ENCODE data around the gene DOK4.

DNA sequence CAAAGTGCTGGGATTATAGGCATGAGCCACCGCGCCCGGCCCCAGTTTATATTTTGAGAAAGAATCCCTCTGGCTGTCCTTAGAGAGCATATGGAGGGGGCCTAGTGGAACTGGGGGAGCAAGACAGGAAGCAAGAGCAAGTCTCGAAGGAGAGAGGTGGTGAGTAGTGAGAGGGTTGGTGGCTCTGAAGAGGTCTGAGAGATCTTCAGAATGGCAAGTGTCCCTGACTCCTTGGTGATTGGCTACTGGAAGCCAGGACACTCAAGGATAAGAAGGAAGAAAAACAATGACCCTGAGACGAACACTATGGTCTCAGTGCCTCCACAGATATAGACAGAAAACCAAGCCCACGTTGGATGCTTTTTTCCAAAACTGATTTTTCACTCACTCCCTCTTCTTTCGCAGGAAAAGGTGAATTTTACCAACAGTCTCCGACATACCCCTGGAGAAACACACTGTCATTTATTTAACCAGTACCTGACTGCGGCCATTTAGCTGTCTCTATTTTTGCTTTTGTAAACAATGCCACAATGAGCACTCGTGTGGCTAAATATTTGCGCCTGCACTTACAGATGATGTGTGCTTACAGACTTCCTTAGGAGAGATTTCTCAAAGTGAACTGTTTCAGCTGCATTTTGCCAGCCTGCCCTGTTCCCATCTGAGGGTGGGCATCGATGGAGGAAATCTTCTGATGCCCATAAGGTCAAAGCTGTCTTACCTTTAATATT is 15.9 kb upstream of the DOK4 start:
- TF ChIP-seq, protein P1, sequence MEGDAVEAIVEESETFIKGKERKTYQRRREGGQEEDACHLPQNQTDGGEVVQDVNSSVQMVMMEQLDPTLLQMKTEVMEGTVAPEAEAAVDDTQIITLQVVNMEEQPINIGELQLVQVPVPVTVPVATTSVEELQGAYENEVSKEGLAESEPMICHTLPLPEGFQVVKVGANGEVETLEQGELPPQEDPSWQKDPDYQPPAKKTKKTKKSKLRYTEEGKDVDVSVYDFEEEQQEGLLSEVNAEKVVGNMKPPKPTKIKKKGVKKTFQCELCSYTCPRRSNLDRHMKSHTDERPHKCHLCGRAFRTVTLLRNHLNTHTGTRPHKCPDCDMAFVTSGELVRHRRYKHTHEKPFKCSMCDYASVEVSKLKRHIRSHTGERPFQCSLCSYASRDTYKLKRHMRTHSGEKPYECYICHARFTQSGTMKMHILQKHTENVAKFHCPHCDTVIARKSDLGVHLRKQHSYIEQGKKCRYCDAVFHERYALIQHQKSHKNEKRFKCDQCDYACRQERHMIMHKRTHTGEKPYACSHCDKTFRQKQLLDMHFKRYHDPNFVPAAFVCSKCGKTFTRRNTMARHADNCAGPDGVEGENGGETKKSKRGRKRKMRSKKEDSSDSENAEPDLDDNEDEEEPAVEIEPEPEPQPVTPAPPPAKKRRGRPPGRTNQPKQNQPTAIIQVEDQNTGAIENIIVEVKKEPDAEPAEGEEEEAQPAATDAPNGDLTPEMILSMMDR (conservative IDR thresholded peaks at IDR 0.05) = no peak
- no peak for TF ChIP-seq EZH2 (IDR thresholded peaks at IDR 0.05; ENCODE audit: low read depth)
